ENCODE results near the gene WDFY3.
"Not testable (repeated sequence)": the region's sequence is repeated elsewhere in the genome, so short reads cannot be mapped to it uniquely, and the experiment has no call there.

Gene WDFY3

GRCh38 chr4:84808332-84808731 is 158.2 kb downstream of the WDFY3 start:
- Histone ChIP-seq H3K4me1 (ENCODE audit: insufficient read depth, low read length) (no peaks in the 10 kb centered on the region), H3K36me3 (ENCODE audit: insufficient read depth, low read length) (peaks cover 11% of the 10 kb centered on the region), H3K9me3 (ENCODE audit: low read length) (no peaks in the 10 kb centered on the region), H3K4me3 (ENCODE audit: low read depth in 1 of 2, low read length in 2 of 2) (no peak overlapping the region), H3K27me3 (ENCODE audit: control insufficient read depth in 1 of 2, insufficient read depth in 2 of 2, low read length in 2 of 2) (no peaks in the 10 kb centered on the region), H3K9ac (ENCODE audit: low read length) (no peak overlapping the region), H3K27ac (ENCODE audit: low read depth, low read length) (no peak overlapping the region)

- not testable (repeated sequence) for H3K4me3 ChIP-seq (ENCODE audit: low read depth in 1 of 2, low read length in 2 of 2); H3K27me3 ChIP-seq (ENCODE audit: control insufficient read depth in 1 of 2, insufficient read depth in 2 of 2, low read length in 2 of 2); H3K9me3 ChIP-seq (ENCODE audit: low read length); H3K9ac ChIP-seq (ENCODE audit: low read length); H3K4me1 ChIP-seq (ENCODE audit: insufficient read depth, low read length); H3K27ac ChIP-seq (ENCODE audit: low read depth, low read length)
- peaks cover 25% of the 10 kb centered on the region for H3K36me3 ChIP-seq (ENCODE audit: insufficient read depth, low read length)
Measured at GRCh38 chr4:84806541-84806940, 159.9 kb downstream of the WDFY3 start.

- no peak overlapping the region for H3K9ac ChIP-seq (ENCODE audit: low read length)
- no peaks in the 10 kb centered on the region for H3K9me3 ChIP-seq (ENCODE audit: low read length)
- peaks cover 31% of the 10 kb centered on the region for H3K36me3 ChIP-seq (ENCODE audit: insufficient read depth, low read length)
- no peak overlapping the region for H3K4me3 ChIP-seq (ENCODE audit: low read depth in 1 of 2, low read length in 2 of 2)
- no peaks in the 10 kb centered on the region for H3K27me3 ChIP-seq (ENCODE audit: control insufficient read depth in 1 of 2, insufficient read depth in 2 of 2, low read length in 2 of 2)
- H3K27ac ChIP-seq (ENCODE audit: low read depth, low read length): no peak overlapping the region
- H3K4me1 ChIP-seq (ENCODE audit: insufficient read depth, low read length): no peaks in the 10 kb centered on the region
Measured at GRCh38 chr4:84804136-84804535, 162.4 kb downstream of the WDFY3 start.

GRCh38 chr4:84803720-84804119 is 162.8 kb downstream of the WDFY3 start:
- no peaks in the 10 kb centered on the region for H3K4me1 ChIP-seq (ENCODE audit: insufficient read depth, low read length)
- no peak overlapping the region for H3K9ac ChIP-seq (ENCODE audit: low read length)
- peaks cover 28% of the 10 kb centered on the region for H3K36me3 ChIP-seq (ENCODE audit: insufficient read depth, low read length)
- H3K27me3 ChIP-seq (ENCODE audit: control insufficient read depth in 1 of 2, insufficient read depth in 2 of 2, low read length in 2 of 2): no peaks in the 10 kb centered on the region
- no peaks in the 10 kb centered on the region for H3K9me3 ChIP-seq (ENCODE audit: low read length)
- H3K4me3 ChIP-seq (ENCODE audit: low read depth in 1 of 2, low read length in 2 of 2): no peak overlapping the region
- H3K27ac ChIP-seq (ENCODE audit: low read depth, low read length): no peak overlapping the region

GRCh38 chr4:84803116-84803515 is 163.4 kb downstream of the WDFY3 start:
- Histone ChIP-seq H3K4me1 (ENCODE audit: insufficient read depth, low read length) (no peaks in the 10 kb centered on the region), H3K9me3 (ENCODE audit: low read length) (no peaks in the 10 kb centered on the region), H3K9ac (ENCODE audit: low read length) (no peak overlapping the region), H3K27me3 (ENCODE audit: control insufficient read depth in 1 of 2, insufficient read depth in 2 of 2, low read length in 2 of 2) (no peaks in the 10 kb centered on the region), H3K4me3 (ENCODE audit: low read depth in 1 of 2, low read length in 2 of 2) (no peak overlapping the region), H3K27ac (ENCODE audit: low read depth, low read length) (no peak overlapping the region), H3K36me3 (ENCODE audit: insufficient read depth, low read length) (peaks cover 28% of the 10 kb centered on the region)

- no peaks in the 10 kb centered on the region for H3K9me3 ChIP-seq (ENCODE audit: low read length)
- no peak overlapping the region for H3K27ac ChIP-seq (ENCODE audit: low read depth, low read length)
- peaks cover 32% of the 10 kb centered on the region for H3K36me3 ChIP-seq (ENCODE audit: insufficient read depth, low read length)
- no peak overlapping the region for H3K4me3 ChIP-seq (ENCODE audit: low read depth in 1 of 2, low read length in 2 of 2)
- H3K27me3 ChIP-seq (ENCODE audit: control insufficient read depth in 1 of 2, insufficient read depth in 2 of 2, low read length in 2 of 2): no peaks in the 10 kb centered on the region
- H3K9ac ChIP-seq (ENCODE audit: low read length): no peak overlapping the region
- H3K4me1 ChIP-seq (ENCODE audit: insufficient read depth, low read length): no peaks in the 10 kb centered on the region
Measured at GRCh38 chr4:84800256-84800655, 166.2 kb downstream of the WDFY3 start.

- no peak overlapping the region for H3K4me3 ChIP-seq (ENCODE audit: low read depth in 1 of 2, low read length in 2 of 2)
- no peak overlapping the region for H3K9ac ChIP-seq (ENCODE audit: low read length)
- H3K9me3 ChIP-seq (ENCODE audit: low read length): no peaks in the 10 kb centered on the region
- H3K27me3 ChIP-seq (ENCODE audit: control insufficient read depth in 1 of 2, insufficient read depth in 2 of 2, low read length in 2 of 2): no peaks in the 10 kb centered on the region
- H3K36me3 ChIP-seq (ENCODE audit: insufficient read depth, low read length): peaks cover 32% of the 10 kb centered on the region
- H3K4me1 ChIP-seq (ENCODE audit: insufficient read depth, low read length): no peaks in the 10 kb centered on the region
- no peak overlapping the region for H3K27ac ChIP-seq (ENCODE audit: low read depth, low read length)
Measured at GRCh38 chr4:84799318-84799717, 167.2 kb downstream of the WDFY3 start.

- Histone ChIP-seq H3K4me1 (ENCODE audit: insufficient read depth, low read length) (no peaks in the 10 kb centered on the region), H3K36me3 (ENCODE audit: insufficient read depth, low read length) (peaks cover 17% of the 10 kb centered on the region)
Measured at GRCh38 chr4:84796394-84796793, 170.1 kb downstream of the WDFY3 start.

GRCh38 chr4:84792366-84793301 is 173.9 kb downstream of the WDFY3 start:
- no peak overlapping the region for H3K4me3 ChIP-seq (ENCODE audit: low read depth in 1 of 2, low read length in 2 of 2)
- H3K36me3 ChIP-seq (ENCODE audit: insufficient read depth, low read length): peaks cover 6% of the 10 kb centered on the region
- no peak overlapping the region for H3K27ac ChIP-seq (ENCODE audit: low read depth, low read length)
- H3K27me3 ChIP-seq (ENCODE audit: control insufficient read depth in 1 of 2, insufficient read depth in 2 of 2, low read length in 2 of 2): no peaks in the 10 kb centered on the region
- no peak overlapping the region for H3K9ac ChIP-seq (ENCODE audit: low read length)
- no peaks in the 10 kb centered on the region for H3K4me1 ChIP-seq (ENCODE audit: insufficient read depth, low read length)
- no peaks in the 10 kb centered on the region for H3K9me3 ChIP-seq (ENCODE audit: low read length)

More at GRCh38 chr4:84796394-84796793, 170.1 kb downstream of the WDFY3 start:
- Histone ChIP-seq H3K9ac (ENCODE audit: low read length) (no peak overlapping the region), H3K4me3 (ENCODE audit: low read depth in 1 of 2, low read length in 2 of 2) (no peak overlapping the region), H3K27ac (ENCODE audit: low read depth, low read length) (no peak overlapping the region), H3K9me3 (ENCODE audit: low read length) (no peaks in the 10 kb centered on the region), H3K27me3 (ENCODE audit: control insufficient read depth in 1 of 2, insufficient read depth in 2 of 2, low read length in 2 of 2) (no peaks in the 10 kb centered on the region)

- no peak overlapping the region for H3K9ac ChIP-seq (ENCODE audit: low read length)
- H3K4me1 ChIP-seq (ENCODE audit: insufficient read depth, low read length): no peaks in the 10 kb centered on the region
- H3K27ac ChIP-seq (ENCODE audit: low read depth, low read length): no peak overlapping the region
- peaks cover 17% of the 10 kb centered on the region for H3K36me3 ChIP-seq (ENCODE audit: insufficient read depth, low read length)
- no peak overlapping the region for H3K4me3 ChIP-seq (ENCODE audit: low read depth in 1 of 2, low read length in 2 of 2)
- H3K27me3 ChIP-seq (ENCODE audit: control insufficient read depth in 1 of 2, insufficient read depth in 2 of 2, low read length in 2 of 2): no peaks in the 10 kb centered on the region
- H3K9me3 ChIP-seq (ENCODE audit: low read length): no peaks in the 10 kb centered on the region
Measured at GRCh38 chr4:84790769-84791565, 175.5 kb downstream of the WDFY3 start.

GRCh38 chr4:84786478-84786877 is 180.0 kb downstream of the WDFY3 start:
- Histone ChIP-seq H3K36me3 (ENCODE audit: insufficient read depth, low read length) (peaks cover 42% of the 10 kb centered on the region), H3K27me3 (ENCODE audit: control insufficient read depth in 1 of 2, insufficient read depth in 2 of 2, low read length in 2 of 2) (no peaks in the 10 kb centered on the region), H3K4me1 (ENCODE audit: insufficient read depth, low read length) (no peaks in the 10 kb centered on the region), H3K9me3 (ENCODE audit: low read length) (no peaks in the 10 kb centered on the region), H3K4me3 (ENCODE audit: low read depth in 1 of 2, low read length in 2 of 2) (no peak overlapping the region), H3K9ac (ENCODE audit: low read length) (no peak overlapping the region), H3K27ac (ENCODE audit: low read depth, low read length) (no peak overlapping the region)

Data from muscle layer of colon (tissue), 2 donors.